Neural crest cell (in vitro differentiated cells): Measurements from ENCODE around the gene TMEM54. TPM values are rescaled to one million over a fixed set of nuclear protein-coding genes. Genes with fewer than 3 reads are reported as not detected.

Experiments used
- DNase-seq: peaks from one replicate; pipeline ENCODE4 v3.0.0; 2021; ENCODE audit warnings: low read depth, mixed read lengths, low spot score
- H3K27ac Mint-ChIP-seq: one replicate; pipeline ENCODE4 v1.8.0; 2021; ENCODE audit warnings: mild to moderate bottlenecking, mixed read lengths; ENCODE audit not compliant: unreplicated experiment
- H3K27me3 Mint-ChIP-seq: 2 replicates; pipeline ENCODE4 v1.8.0; 2021; ENCODE audit warnings: low read depth, mild to moderate bottlenecking, mixed read lengths
- H3K36me3 Mint-ChIP-seq: 2 replicates; pipeline ENCODE4 v1.8.0; 2021; ENCODE audit warnings: low read depth, mild to moderate bottlenecking, mixed read lengths
- H3K4me1 Mint-ChIP-seq: 2 replicates; pipeline ENCODE4 v1.8.0; 2021; ENCODE audit warnings: mixed read lengths
- H3K4me3 Mint-ChIP-seq: one replicate; pipeline ENCODE4 v1.8.0; 2021; ENCODE audit warnings: mild to moderate bottlenecking, mixed read lengths
- H3K9me3 Mint-ChIP-seq: 2 replicates; pipeline ENCODE4 v1.8.0; 2021; ENCODE audit warnings: mixed read lengths
- CTCF ChIP-seq: fragments of 200-600 bp; sonication (generic); conservative IDR thresholded peaks from 2 replicates; pipeline ENCODE4 v1.5.0; 2021; ENCODE audit warnings: antibody characterized with exemption, mild to moderate bottlenecking
- total RNA-seq: library from RNA; stranded (reverse); gene quantifications from 2 replicates; pipeline ENCODE4 v1.2.1, GENCODE V29; 2021

The TMEM54 gene
- total RNA-seq, 1 donor from 2014 or later, result 2.7 TPM

GRCh38 chr1:32860566-32860965 is 40.6 kb downstream of the TMEM54 start:
- no peak for TF ChIP-seq CTCF
- H3K9me3 Mint-ChIP-seq, result no peaks in the 10 kb centered on the region
- H3K36me3 Mint-ChIP-seq, result peaks cover 9% of the 10 kb centered on the region
- DNase-seq, result no peak
- H3K4me1 Mint-ChIP-seq, result no peaks in the 10 kb centered on the region
- no peak overlapping the region for H3K27ac Mint-ChIP-seq
- H3K4me3 Mint-ChIP-seq, result no peak overlapping the region
- no peaks in the 10 kb centered on the region for H3K27me3 Mint-ChIP-seq

GRCh38 chr1:32859915-32860314 is 41.3 kb downstream of the TMEM54 start:
- Mint-ChIP-seq H3K4me3 (no peak overlapping the region), H3K27me3 (no peaks in the 10 kb centered on the region), H3K36me3 (peaks cover 9% of the 10 kb centered on the region), H3K4me1 (no peaks in the 10 kb centered on the region), H3K9me3 (no peaks in the 10 kb centered on the region), H3K27ac (no peak overlapping the region)
- no peak for TF ChIP-seq CTCF
- DNase-seq, result no peak

GRCh38 chr1:32858791-32859190 is 42.4 kb downstream of the TMEM54 start:
- no peak for DNase-seq
- H3K4me1 Mint-ChIP-seq, result no peaks in the 10 kb centered on the region
- no peak overlapping the region for H3K4me3 Mint-ChIP-seq
- no peaks in the 10 kb centered on the region for H3K27me3 Mint-ChIP-seq
- H3K36me3 Mint-ChIP-seq, result peaks cover 8% of the 10 kb centered on the region
- no peaks in the 10 kb centered on the region for H3K9me3 Mint-ChIP-seq
- no peak for TF ChIP-seq CTCF
- H3K27ac Mint-ChIP-seq, result no peak overlapping the region

GRCh38 chr1:32858136-32858535 is 43.1 kb downstream of the TMEM54 start:
- Mint-ChIP-seq H3K4me1 (no peaks in the 10 kb centered on the region), H3K27me3 (no peaks in the 10 kb centered on the region), H3K36me3 (peaks cover 8% of the 10 kb centered on the region), H3K4me3 (no peak overlapping the region), H3K27ac (no peak overlapping the region), H3K9me3 (no peaks in the 10 kb centered on the region)
- DNase-seq, result no peak
- TF ChIP-seq CTCF, result no peak

GRCh38 chr1:32855861-32856617 is 45.1 kb downstream of the TMEM54 start:
- H3K27ac Mint-ChIP-seq, result no peak overlapping the region
- H3K9me3 Mint-ChIP-seq, result no peaks in the 10 kb centered on the region
- no peaks in the 10 kb centered on the region for H3K4me1 Mint-ChIP-seq
- no peak for DNase-seq
- peaks cover 2% of the 10 kb centered on the region for H3K36me3 Mint-ChIP-seq
- H3K27me3 Mint-ChIP-seq, result no peaks in the 10 kb centered on the region
- H3K4me3 Mint-ChIP-seq, result no peak overlapping the region
- no peak for TF ChIP-seq CTCF
